Ovary (tissue), 9 donors: ENCODE data around the gene PLEKHG4B. TPM values are rescaled to one million over a fixed set of nuclear protein-coding genes. Genes with fewer than 3 reads are reported as not detected.
A peak's percentile ranks its signal among the peaks of the same experiment; 100 is the strongest.

ENCODE experiments used
- DNase-seq, 5 donors: peaks; one replicate each; pipeline ENCODE4 v3.0.0-alpha.2; 2019 to 2020
- H3K27ac ChIP-seq, 2 donors: fragments of 200-600 bp; one replicate each; pipeline versions ENCODE4 v1.5.1 to v1.8.0; 2019 to 2022
- H3K27me3 ChIP-seq: fragments of 200-600 bp; one replicate; pipeline ENCODE4 v1.8.0; 2022
- H3K36me3 ChIP-seq: fragments of 200-600 bp; sonication (generic); one replicate; pipeline ENCODE4 v1.5.1; 2019
- H3K4me1 ChIP-seq: one replicate; pipeline ENCODE4 v1.8.1; 2013; ENCODE audit warnings: mild to moderate bottlenecking, moderate library complexity; ENCODE audit not compliant: insufficient read depth
- H3K4me3 ChIP-seq: fragments of 200-600 bp; sonication (generic); one replicate; pipeline ENCODE4 v1.5.1; 2017
- H3K9me3 ChIP-seq, 2 donors: fragments of 200-600 bp in 1 of 2; sonication (generic) in 1 of 2; one replicate each; pipeline versions ENCODE4 v1.5.1 to v1.8.1; 2013 to 2019; ENCODE audit warnings: mild to moderate bottlenecking in 1 of 2, moderate library complexity in 1 of 2
- CTCF ChIP-seq, 3 donors: fragments of 450-650 bp in 2 of 3; fragments of 200-600 bp in 1 of 3; IDR thresholded peaks; one replicate each; pipeline versions ENCODE4 v1.5.1 to v1.8.0; 2016 to 2022; ENCODE audit warnings: antibody characterized with exemption in 3 of 3, mild to moderate bottlenecking in 1 of 3
- EP300 ChIP-seq: sonication (generic); formaldehyde crosslinking; IDR thresholded peaks from one replicate; pipeline ENCODE4 v1.6.1; 2017; ENCODE audit warnings: antibody characterized with exemption
- POLR2A ChIP-seq: fragments of 450-650 bp; IDR thresholded peaks from one replicate; pipeline ENCODE4 v1.6.1; 2017; ENCODE audit warnings: antibody characterized with exemption, mild to moderate bottlenecking, moderate library complexity
- WGBS, 3 donors: extraction: QIAGEN DNeasy Blood & Tissue Kit in 1 of 3; methylation state at CpG; one replicate each; pipeline versions ENCODE4 v1.1.5 to v1.1.7; 2013 to 2017; 5-methylcytosine and 5-hydroxymethylcytosine counted together
- intact Hi-C, 4 donors: fragments of 100-400 bp; cut with DNase I; formaldehyde crosslinking; loops; one replicate each; pipeline versions ENCODE4 v1.11.0 to v1.15.1; 2022 to 2023
- polyA plus RNA-seq, 2 donors: library from polyadenylated mRNA; stranded (reverse); fragments of 200-250 nt in 1 of 2; fragments of 350-450 nt in 1 of 2; fragmentation: Illumina TruSeq in 1 of 2; extraction: RNeasy Lipid Tissue Mini Kit (QIAGEN cat#74804) in 1 of 2; gene quantifications; one replicate each; pipeline ENCODE4 v1.2.3, GENCODE V29; 2013 to 2014
- total RNA-seq, 7 donors: library from RNA; depleted of rRNA in 2 of 7; stranded (reverse); fragments of >200 nt in 2 of 7; fragmentation: NEBNext Ultra II Directional in 3 of 7; extraction: Animal tissue kit (Norgen Biotek cat#: 25700) in 3 of 7; gene quantifications; one replicate each; pipeline versions ENCODE4 v1.1.0 to v1.2.4, GENCODE V29; 2016 to 2023
- donor health status: DM: no; HTN: no; CAD: no; lungs with moderate emphysema.
- donor health status: DM: no; HTN: no; CAD: no.
- donor health status: Bipolar disorder and iron deficiency.
- donor health status: DM: yes; HTN: yes; CAD: no.
- donor health status: DM: no; HTN: no; CAD: no.
- donor health status: DM: yes; HTN: yes; CAD: no.

The PLEKHG4B gene
- total and polyA plus RNA-seq, 9 donors: 0.47 to 4.0 (median 1.8) TPM

DNA sequence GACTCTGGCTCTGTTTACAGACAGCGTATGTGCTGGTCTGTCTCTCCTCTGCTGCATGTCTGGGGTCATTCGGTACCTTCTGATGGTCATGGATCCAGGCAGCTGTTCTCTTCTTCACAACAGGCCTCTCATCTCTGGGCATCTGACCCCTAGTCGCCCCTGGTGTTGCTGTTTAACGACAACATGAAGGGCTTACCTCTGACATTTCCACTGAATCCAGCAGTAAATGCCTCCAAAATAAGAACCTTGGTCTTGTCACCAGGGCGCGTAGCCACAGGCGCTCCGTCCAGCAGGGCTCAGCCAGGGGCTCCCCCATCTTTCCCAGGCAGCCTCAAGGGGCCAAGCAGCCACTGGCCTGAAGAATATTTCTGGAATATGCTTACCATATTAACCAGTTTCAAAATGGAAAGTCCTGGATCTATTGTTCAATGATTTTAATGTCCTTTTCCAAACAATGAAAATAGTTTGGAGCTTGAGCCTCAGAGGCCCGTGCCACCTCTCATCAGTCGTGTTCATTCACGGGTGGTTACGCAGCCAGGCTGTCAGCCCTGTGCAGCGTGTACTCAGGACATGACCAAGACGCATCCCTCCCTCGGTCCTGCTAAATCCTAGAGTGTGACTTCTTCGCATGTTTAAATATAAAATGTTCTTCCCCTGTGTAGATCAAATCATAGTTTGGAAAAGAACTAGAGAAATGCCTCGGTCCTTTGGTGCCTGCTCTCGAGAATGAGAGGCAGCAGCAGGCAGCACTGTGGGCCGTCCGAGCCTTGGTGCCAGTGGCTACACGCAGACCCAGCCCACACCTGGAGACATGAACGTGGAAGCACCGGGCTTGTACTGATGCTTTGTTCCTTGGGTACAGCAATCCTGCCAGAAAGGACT is 69.2 kb downstream of the PLEKHG4B start:
- H3K4me1 ChIP-seq: no peaks in the 10 kb centered on the region
- WGBS, 3 donors: 89% methylated on average over 23 of the region's 23 CpGs

DNA sequence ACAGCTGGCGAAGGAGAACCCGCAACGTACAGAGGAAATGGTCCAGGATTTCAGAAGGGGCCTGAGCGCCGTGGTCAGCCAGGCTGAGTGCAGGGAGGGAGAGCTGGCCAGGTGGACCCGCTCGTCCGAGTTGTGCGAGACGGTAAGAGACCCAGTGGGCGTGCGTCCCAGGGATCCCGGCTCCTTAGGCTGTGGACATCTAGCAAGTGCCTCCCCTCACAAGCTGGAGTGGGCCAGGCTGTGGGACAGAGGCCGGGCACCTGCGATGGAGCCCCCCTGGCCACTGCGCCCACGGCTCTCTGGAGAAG is 69.8 kb downstream of the PLEKHG4B start:
- no peak overlapping the region for H3K4me3 ChIP-seq
- intact Hi-C loops: no loop called here
- no peak for TF ChIP-seq POLR2A
- TF ChIP-seq CTCF (IDR thresholded peaks at IDR 0.05): no peak
- TF ChIP-seq EP300: no peak
- DNase-seq: peak in 1 of 5 donors; percentile 9
- H3K9me3 ChIP-seq: no peaks in the 10 kb centered on the region
- no peaks in the 10 kb centered on the region for H3K36me3 ChIP-seq
- WGBS, 3 donors: 81 to 90% (median 87%) methylated on average over 17 of the region's 17 CpGs
- no peaks in the 10 kb centered on the region for H3K27me3 ChIP-seq
- no peak overlapping the region for H3K27ac ChIP-seq
- H3K4me1 ChIP-seq: no peaks in the 10 kb centered on the region

More for the DNA sequence above, 69.2 kb downstream of the PLEKHG4B start:
- DNase-seq: no peak
- Histone ChIP-seq H3K36me3 (no peaks in the 10 kb centered on the region), H3K27me3 (no peaks in the 10 kb centered on the region), H3K27ac (no peak overlapping the region), H3K4me3 (no peak overlapping the region), H3K9me3 (no peaks in the 10 kb centered on the region)
- intact Hi-C loops: no loop called here
- TF ChIP-seq CTCF (IDR thresholded peaks at IDR 0.05): no peak
- TF ChIP-seq POLR2A: no peak
- no peak for TF ChIP-seq EP300

GRCh38 chr5:162190-162564 is 70.2 kb downstream of the PLEKHG4B start:
- peak in 2 of 5 donors; percentile 19 to 25 for DNase-seq
- 71 to 86% (median 83%) methylated on average over 19 of the region's 19 CpGs for WGBS, 3 donors

More at GRCh38 chr5:162190-162564, 70.2 kb downstream of the PLEKHG4B start:
- TF ChIP-seq POLR2A (no peak), CTCF (IDR thresholded peaks at IDR 0.05) (no peak), EP300 (no peak)
- no peaks in the 10 kb centered on the region for H3K36me3 ChIP-seq
- H3K27me3 ChIP-seq: no peaks in the 10 kb centered on the region
- H3K4me3 ChIP-seq: no peak overlapping the region
- no peaks in the 10 kb centered on the region for H3K9me3 ChIP-seq
- intact Hi-C loops: no loop called here
- no peak overlapping the region for H3K27ac ChIP-seq
- H3K4me1 ChIP-seq: no peaks in the 10 kb centered on the region
